ENCODE measurements around the gene BRME1.
"Not testable (repeated sequence)": the region's sequence is repeated elsewhere in the genome, so short reads cannot be mapped to it uniquely, and the experiment has no call there.

DNA sequence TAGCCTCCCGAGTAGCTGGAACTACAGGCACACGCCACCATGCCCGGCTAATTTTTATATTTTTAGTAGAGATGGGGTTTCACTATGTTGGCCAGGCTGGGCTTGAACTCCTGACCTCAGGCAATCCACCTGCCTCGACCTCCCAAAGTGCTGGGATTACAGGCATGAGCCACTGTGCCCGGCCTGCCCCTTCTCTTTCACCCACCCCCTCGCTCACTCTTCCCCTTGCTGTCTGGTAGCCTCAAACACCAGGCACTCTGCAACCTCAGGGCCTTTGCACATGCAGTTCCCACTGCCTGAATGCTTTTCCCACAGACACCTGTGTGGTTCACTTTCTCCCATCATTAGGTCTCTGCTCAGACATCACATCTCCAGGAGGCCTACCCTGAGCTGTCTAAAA, 16.2 kb upstream of the BRME1 start:
- TF ChIP-seq, protein P1, sequence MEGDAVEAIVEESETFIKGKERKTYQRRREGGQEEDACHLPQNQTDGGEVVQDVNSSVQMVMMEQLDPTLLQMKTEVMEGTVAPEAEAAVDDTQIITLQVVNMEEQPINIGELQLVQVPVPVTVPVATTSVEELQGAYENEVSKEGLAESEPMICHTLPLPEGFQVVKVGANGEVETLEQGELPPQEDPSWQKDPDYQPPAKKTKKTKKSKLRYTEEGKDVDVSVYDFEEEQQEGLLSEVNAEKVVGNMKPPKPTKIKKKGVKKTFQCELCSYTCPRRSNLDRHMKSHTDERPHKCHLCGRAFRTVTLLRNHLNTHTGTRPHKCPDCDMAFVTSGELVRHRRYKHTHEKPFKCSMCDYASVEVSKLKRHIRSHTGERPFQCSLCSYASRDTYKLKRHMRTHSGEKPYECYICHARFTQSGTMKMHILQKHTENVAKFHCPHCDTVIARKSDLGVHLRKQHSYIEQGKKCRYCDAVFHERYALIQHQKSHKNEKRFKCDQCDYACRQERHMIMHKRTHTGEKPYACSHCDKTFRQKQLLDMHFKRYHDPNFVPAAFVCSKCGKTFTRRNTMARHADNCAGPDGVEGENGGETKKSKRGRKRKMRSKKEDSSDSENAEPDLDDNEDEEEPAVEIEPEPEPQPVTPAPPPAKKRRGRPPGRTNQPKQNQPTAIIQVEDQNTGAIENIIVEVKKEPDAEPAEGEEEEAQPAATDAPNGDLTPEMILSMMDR (IDR thresholded peaks at IDR 0.05) = not testable (repeated sequence)
- not testable (repeated sequence) for TF ChIP-seq POLR2A (IDR thresholded peaks at IDR 0.05)
